Measurements from ENCODE around the gene RNF126.
"Not testable (repeated sequence)": the region's sequence is repeated elsewhere in the genome, so short reads cannot be mapped to it uniquely, and the experiment has no call there.

Gene RNF126

GRCh38 chr19:645912-646778, 16.9 kb downstream of the RNF126 start:
- DNase-seq, result no peak

GRCh38 chr19:644789-645188, 18.2 kb downstream of the RNF126 start:
- DNase-seq, result no peak

GRCh38 chr19:644363-644762, 18.7 kb downstream of the RNF126 start:
- no peak for DNase-seq

GRCh38 chr19:643736-644135, 19.3 kb downstream of the RNF126 start:
- DNase-seq, result no peak

- no peak for DNase-seq
Measured at GRCh38 chr19:642767-643727, 20.0 kb downstream of the RNF126 start.

GRCh38 chr19:641702-642101, 21.3 kb downstream of the RNF126 start:
- no peak for DNase-seq

- no peak for DNase-seq
Measured at GRCh38 chr19:640606-641189, 22.3 kb downstream of the RNF126 start.

GRCh38 chr19:640161-640558, 22.9 kb downstream of the RNF126 start:
- DNase-seq, result no peak

- DNase-seq, result peak; percentile 97
Measured at GRCh38 chr19:639253-640160, 23.5 kb downstream of the RNF126 start, which contains the start of gene FGF22. FGF22 (plus strand) TSS chr19:639879; CDS start chr19:639926, 47 bp downstream.

- no peak for DNase-seq
Measured at GRCh38 chr19:638906-639252, 24.1 kb downstream of the RNF126 start.

- DNase-seq, result no peak
Measured at GRCh38 chr19:634975-635652, 27.9 kb downstream of the RNF126 start.

GRCh38 chr19:633786-634639, 29.0 kb downstream of the RNF126 start:
- no peak for DNase-seq

- DNase-seq, result peak; percentile 97
Measured at GRCh38 chr19:633068-633785, 29.8 kb downstream of the RNF126 start, which contains the start of gene POLRMT. POLRMT (minus strand) TSS chr19:633537; CDS start chr19:633512, 25 bp downstream.

GRCh38 chr19:632579-633067, 30.4 kb downstream of the RNF126 start:
- peak; percentile 74 for DNase-seq

GRCh38 chr19:629961-630714, 32.9 kb downstream of the RNF126 start:
- no peak for DNase-seq

- not testable (repeated sequence) for DNase-seq
Measured at GRCh38 chr19:629515-629914, 33.5 kb downstream of the RNF126 start.

- DNase-seq, result no peak
Measured at GRCh38 chr19:628168-628567, 34.8 kb downstream of the RNF126 start.

- not testable (repeated sequence) for DNase-seq
Measured at GRCh38 chr19:626566-626965, 36.4 kb downstream of the RNF126 start.

GRCh38 chr19:625257-625656, 37.8 kb downstream of the RNF126 start:
- DNase-seq, result no peak

All from activated CD4-positive, alpha-beta T cell treated with anti-CD3 and anti-CD28 coated beads for 48 hours (primary cell).